Stimulated activated CD8-positive, alpha-beta memory T cell treated with anti-CD3 and anti-CD28 coated beads, Interleukin-7, amount 100 ng/mL, for 48 hours (primary cell): Measurements from ENCODE around the gene FAM219A.
"Not testable (repeated sequence)": the region's sequence is repeated elsewhere in the genome, so short reads cannot be mapped to it uniquely, and the experiment has no call there.

Source experiments
- DNase-seq, 2 donors: peaks; one replicate each; pipeline ENCODE4 v3.0.0-alpha.2; 2020; ENCODE audit warnings: low read depth in 1 of 2; ENCODE audit errors: extremely low read depth in 1 of 2

Gene FAM219A

GRCh38 chr9:34363619-34364351 lies 94.6 kb downstream of the FAM219A start:
- DNase-seq: no peak

- DNase-seq: no peak
These were observed 95.7 kb downstream of the FAM219A start for GRCh38 chr9:34362614-34363214.

- not testable (repeated sequence) for DNase-seq
These were observed 105.4 kb downstream of the FAM219A start for GRCh38 chr9:34352957-34353356.

GRCh38 chr9:34352122-34352652 lies 106.2 kb downstream of the FAM219A start:
- DNase-seq: not testable (repeated sequence)

- DNase-seq: no peak
These were observed 109.0 kb downstream of the FAM219A start for GRCh38 chr9:34349324-34349723.
